HepG2 (cell line): ENCODE measurements around the gene CDKN1C. TPM values are rescaled to one million over a fixed set of nuclear protein-coding genes. Genes with fewer than 3 reads are reported as not detected.

Experiments used
- ATAC-seq: fragments of 200-7000 bp; cut with Tn5 transposase; 3 replicates; pipeline ENCODE4 v1.9.1; 2020; ENCODE audit warnings: mild to moderate bottlenecking, moderate library complexity
- BruUV-seq: library from RNA; stranded (reverse); fragments of 400-500 nt; replicated peaks from 2 replicates; lab custom pipeline; 2021; lab: Mats Ljungman, UMichigan
- CTCF ChIA-PET: fragments of 300-600 bp; formaldehyde crosslinking; extraction: SDS; loops from one replicate; lab custom pipeline; 2021; ENCODE audit warnings: low total read pairs, inconsistent platforms, low intra/inter-chr PET ratio; lab: Yijun Ruan, JAX
- POLR2A ChIA-PET: fragments of 350-600 bp; sonication (Branson Sonifier 250); formaldehyde crosslinking; loops from one replicate; lab custom pipeline; 2020; ENCODE audit warnings: antibody characterized with exemption, inconsistent platforms; lab: Yijun Ruan, JAX
- DNase-seq: peaks from one replicate; pipeline ENCODE4 v3.0.0-alpha.2; 2015; ENCODE audit warnings: low spot score
- FAIRE-seq: peaks from 3 replicates; lab custom pipeline; 2011; peaks lifted over from hg19 to GRCh38; lab: Jason Lieb, UNC
- H2AFZ ChIP-seq: one replicate; pipeline ENCODE4 v1.6.1; 2011; ENCODE audit warnings: low read length, inconsistent platforms
- H3K27ac ChIP-seq: fragments of 300-600 bp; 3 replicates; pipeline ENCODE4 v1.8.0; 2011; ENCODE audit warnings: mixed run types, mild to moderate bottlenecking, mixed read lengths, low read length, inconsistent platforms; ENCODE audit not compliant: insufficient read depth; ENCODE audit errors: extremely low read length
- H3K27me3 ChIP-seq, 2 experiments: fragments of 200-600 bp in 1 of 2; 2 replicates in 1 of 2; 3 replicates in 1 of 2; pipeline versions ENCODE4 v1.6.0 to v1.8.0; 2011; ENCODE audit warnings: low read length in 2 of 2, mild to moderate bottlenecking in 2 of 2, moderate library complexity in 2 of 2, inconsistent platforms in 1 of 2; ENCODE audit not compliant: insufficient read depth in 2 of 2, control insufficient read depth in 1 of 2
- H3K36me3 ChIP-seq, 2 experiments: fragments of 200-600 bp in 1 of 2; replicated peaks in 1 of 2; 2 replicates in 1 of 2; 3 replicates in 1 of 2; pipeline versions ENCODE4 v1.5.1 to v1.8.0; 2011; ENCODE audit warnings: low read length in 2 of 2, inconsistent platforms in 1 of 2; ENCODE audit not compliant: insufficient read depth in 2 of 2, control insufficient read depth in 1 of 2
- H3K4me1 ChIP-seq: 2 replicates; pipeline ENCODE4 v1.5.1; 2012; ENCODE audit warnings: low read length, inconsistent platforms; ENCODE audit not compliant: insufficient read depth
- H3K4me2 ChIP-seq: 2 replicates; pipeline ENCODE4 v1.6.0; 2011; ENCODE audit warnings: low read depth, low read length, inconsistent platforms
- H3K4me3 ChIP-seq, 3 experiments: fragments of 200-600 bp in 1 of 3; sonication (generic), shearing (Covaris generic) in 1 of 3; replicated peaks in 1 of 3; 2 replicates each; pipeline ENCODE4 v1.5.1; 2011 to 2016; ENCODE audit warnings: low read length in 3 of 3, inconsistent platforms in 2 of 3, low read depth in 2 of 3, mild to moderate bottlenecking in 2 of 3, control low read depth in 1 of 3, mixed read lengths in 1 of 3; ENCODE audit not compliant: insufficient read depth in 1 of 3
- H3K79me2 ChIP-seq: one replicate; pipeline ENCODE4 v1.6.1; 2011; ENCODE audit warnings: low read length, inconsistent platforms; ENCODE audit not compliant: insufficient read depth
- H3K9ac ChIP-seq: 2 replicates; pipeline ENCODE4 v1.6.0; 2011; ENCODE audit warnings: mild to moderate bottlenecking, low read depth, low read length, inconsistent platforms; ENCODE audit not compliant: insufficient read depth
- H3K9me3 ChIP-seq: 2 replicates; pipeline ENCODE4 v1.5.1; 2012; ENCODE audit warnings: mild to moderate bottlenecking, low read length
- H4K20me1 ChIP-seq: 2 replicates; pipeline ENCODE4 v1.6.0; 2011; ENCODE audit warnings: inconsistent platforms, mild to moderate bottlenecking, low read length, moderate library complexity; ENCODE audit not compliant: insufficient read depth
- ZNF101 ChIP-seq: sonication (generic); formaldehyde crosslinking; IDR thresholded peaks from 2 replicates; pipeline ENCODE4 v1.4.0; 2020; ENCODE audit warnings: mild to moderate bottlenecking, low read depth, missing genetic modification reagents, borderline replicate concordance
- ZNF281 ChIP-seq: sonication (generic); formaldehyde crosslinking; IDR thresholded peaks from 2 replicates; pipeline ENCODE4 v1.4.0; 2020; ENCODE audit warnings: missing genetic modification reagents, borderline replicate concordance
- WGBS: methylation state at CpG from one replicate; pipeline ENCODE4 v1.1.6; 2017; ENCODE audit warnings: low lambda C conversion rate; 5-methylcytosine and 5-hydroxymethylcytosine counted together
- in situ Hi-C: cut with HindIII; loops from 2 replicates; pipeline ENCODE4 v1.10.0; 2017; ENCODE audit warnings: low pct_unique_long_range_greater_than_20kb; ENCODE audit not compliant: extremely low pct_ligation_motif_present
- intact Hi-C: fragments of 100-400 bp; cut with micrococcal nuclease; formaldehyde crosslinking; loops from one replicate; pipeline ENCODE4 v1.10.0; 2022; ENCODE audit not compliant: unreplicated experiment
- polyA plus RNA-seq, 8 experiments: library from polyadenylated mRNA; depleted of rRNA in 3 of 8; stranded (reverse) in 7 of 8; unstranded in 1 of 8; fragments of >200 nt; fragmentation: Illumina TruSeq in 4 of 8; extraction: Trizol in 4 of 8; gene quantifications; 2 replicates each; pipeline versions ENCODE4 v1.2.1 to v1.2.3, GENCODE V29; 2011 to 2016; ENCODE audit warnings: low read depth in 4 of 8, missing spikeins in 1 of 8, mixed read lengths in 1 of 8; ENCODE audit not compliant: insufficient read depth in 1 of 8
- total RNA-seq, 5 experiments: library from RNA; depleted of rRNA; stranded (reverse); fragments of >200 nt; fragmentation: Illumina TruSeq; extraction: Trizol; gene quantifications; 2 replicates each; pipeline ENCODE4 v1.2.3, GENCODE V29; 2016; ENCODE audit warnings: low read depth in 1 of 5

Gene CDKN1C
- total and polyA plus RNA-seq, 2 of the 13 experiments (the other 11 are each of a cell fraction or from before 2014, with no cell fraction given): not detected

- DNase-seq: no peak
- H3K4me3 ChIP-seq: no peak overlapping the region
- in situ Hi-C loops: loop anchor here (5.0 kb wide), 1 partner anchor 354 kb away; no protein-coding TSS in a partner anchor
- peaks cover 6 to 29% of the 10 kb centered on the region in 2 experiments; a peak in 4 of 5 replicates for H3K27me3 ChIP-seq
- H3K4me1 ChIP-seq: peaks cover 25% of the 10 kb centered on the region
- H3K79me2 ChIP-seq: no peaks in the 10 kb centered on the region
- BruUV-seq: no TSS peak
- no peaks in the 10 kb centered on the region for H3K9me3 ChIP-seq
- ChIA-PET POLR2A (no interaction called here), CTCF (interaction anchor here (8.6 kb wide), 1 partner anchor 354 kb away, joined by 148 read pairs; no protein-coding TSS in a partner anchor)
- no peaks in the 10 kb centered on the region for H3K36me3 ChIP-seq
- H3K4me2 ChIP-seq: no peak overlapping the region
- no peak for ATAC-seq
- WGBS: 83% methylated on average over 7 of the region's 49 CpGs
- H3K9ac ChIP-seq: no peak overlapping the region
- H4K20me1 ChIP-seq: no peaks in the 10 kb centered on the region
- FAIRE-seq: no peak
- no peak overlapping the region for H2AFZ ChIP-seq
- TF ChIP-seq ZNF281 (CRISPR knock-in tag) (0 out of 2 replicates have a peak, but pooled peaks have one; percentile 8), ZNF101 (no peak)
- TF ChIP-seq, all 625 proteins: peak for 1
- intact Hi-C loops: loop anchor here (5.0 kb wide), 1 partner anchor 194 kb away; no protein-coding TSS in a partner anchor
- H3K27ac ChIP-seq: no peak overlapping the region
Measured at GRCh38 chr11:2886191-2886894, 768 bp upstream of the CDKN1C start.
